Measurements from ENCODE around the gene ACBD6.

Gene ACBD6

GRCh38 chr1:180376253-180376652 is 126.1 kb downstream of the ACBD6 start:
- Histone ChIP-seq H3K27ac (no peak overlapping the region), H3K4me3 (ENCODE audit: low read depth, low read length) (no peak overlapping the region), H3K36me3 (peaks cover 8% of the 10 kb centered on the region), H3K27me3 (ENCODE audit: insufficient read depth, low read depth, severe bottlenecking) (no peaks in the 10 kb centered on the region), H3K9me3 (ENCODE audit: severe bottlenecking) (peaks cover 22% of the 10 kb centered on the region)
- no peak for DNase-seq
- TF ChIP-seq CTCF (IDR thresholded peaks at IDR 0.05; ENCODE audit: low read depth, low read length) = no peak

- TF ChIP-seq CTCF (IDR thresholded peaks at IDR 0.05; ENCODE audit: low read depth, low read length) = no peak
- Histone ChIP-seq H3K27ac (peak overlapping the region; percentile 21), H3K4me3 (ENCODE audit: low read depth, low read length) (no peak overlapping the region), H3K9me3 (ENCODE audit: severe bottlenecking) (peaks cover 8% of the 10 kb centered on the region), H3K27me3 (ENCODE audit: insufficient read depth, low read depth, severe bottlenecking) (no peaks in the 10 kb centered on the region), H3K36me3 (peaks cover 8% of the 10 kb centered on the region)
- peak; percentile 36 for DNase-seq
These were observed 129.6 kb downstream of the ACBD6 start for GRCh38 chr1:180372728-180373127.

DNA sequence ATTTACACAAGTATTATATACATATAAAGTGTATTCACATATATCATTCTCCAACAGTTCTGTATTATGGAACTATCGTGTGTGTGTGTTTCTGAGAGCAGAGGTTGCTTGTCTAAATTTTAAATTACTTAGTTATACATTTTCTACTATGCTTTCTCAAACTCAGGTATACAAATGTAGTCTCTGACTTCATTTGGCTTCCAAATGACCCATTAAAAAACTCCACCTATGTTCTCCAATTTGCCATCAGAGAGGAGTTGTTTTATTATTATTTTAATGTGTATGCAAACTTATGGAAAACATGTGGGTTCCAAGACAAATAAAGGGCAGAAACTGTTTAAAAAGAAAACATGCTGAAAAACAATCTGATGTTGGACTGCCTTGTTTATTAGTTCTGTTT is 131.8 kb downstream of the ACBD6 start:
- Histone ChIP-seq H3K27me3 (ENCODE audit: insufficient read depth, low read depth, severe bottlenecking) (no peaks in the 10 kb centered on the region), H3K9me3 (ENCODE audit: severe bottlenecking) (peaks cover 2% of the 10 kb centered on the region), H3K4me3 (ENCODE audit: low read depth, low read length) (no peak overlapping the region), H3K36me3 (no peaks in the 10 kb centered on the region), H3K27ac (no peak overlapping the region)
- DNase-seq = no peak
- no peak for TF ChIP-seq CTCF (IDR thresholded peaks at IDR 0.05; ENCODE audit: low read depth, low read length)

GRCh38 chr1:180370188-180370587 is 132.2 kb downstream of the ACBD6 start:
- Histone ChIP-seq H3K36me3 (no peaks in the 10 kb centered on the region), H3K27me3 (ENCODE audit: insufficient read depth, low read depth, severe bottlenecking) (no peaks in the 10 kb centered on the region), H3K4me3 (ENCODE audit: low read depth, low read length) (no peak overlapping the region), H3K9me3 (ENCODE audit: severe bottlenecking) (peaks cover 2% of the 10 kb centered on the region), H3K27ac (no peak overlapping the region)
- no peak for DNase-seq
- no peak for TF ChIP-seq CTCF (IDR thresholded peaks at IDR 0.05; ENCODE audit: low read depth, low read length)

GRCh38 chr1:180369061-180369460 is 133.3 kb downstream of the ACBD6 start:
- no peaks in the 10 kb centered on the region for H3K36me3 ChIP-seq
- no peak for DNase-seq
- H3K4me3 ChIP-seq (ENCODE audit: low read depth, low read length) = no peak overlapping the region
- H3K9me3 ChIP-seq (ENCODE audit: severe bottlenecking) = peaks cover 2% of the 10 kb centered on the region
- no peaks in the 10 kb centered on the region for H3K27me3 ChIP-seq (ENCODE audit: insufficient read depth, low read depth, severe bottlenecking)
- H3K27ac ChIP-seq = no peak overlapping the region
- no peak for TF ChIP-seq CTCF (IDR thresholded peaks at IDR 0.05; ENCODE audit: low read depth, low read length)

DNA sequence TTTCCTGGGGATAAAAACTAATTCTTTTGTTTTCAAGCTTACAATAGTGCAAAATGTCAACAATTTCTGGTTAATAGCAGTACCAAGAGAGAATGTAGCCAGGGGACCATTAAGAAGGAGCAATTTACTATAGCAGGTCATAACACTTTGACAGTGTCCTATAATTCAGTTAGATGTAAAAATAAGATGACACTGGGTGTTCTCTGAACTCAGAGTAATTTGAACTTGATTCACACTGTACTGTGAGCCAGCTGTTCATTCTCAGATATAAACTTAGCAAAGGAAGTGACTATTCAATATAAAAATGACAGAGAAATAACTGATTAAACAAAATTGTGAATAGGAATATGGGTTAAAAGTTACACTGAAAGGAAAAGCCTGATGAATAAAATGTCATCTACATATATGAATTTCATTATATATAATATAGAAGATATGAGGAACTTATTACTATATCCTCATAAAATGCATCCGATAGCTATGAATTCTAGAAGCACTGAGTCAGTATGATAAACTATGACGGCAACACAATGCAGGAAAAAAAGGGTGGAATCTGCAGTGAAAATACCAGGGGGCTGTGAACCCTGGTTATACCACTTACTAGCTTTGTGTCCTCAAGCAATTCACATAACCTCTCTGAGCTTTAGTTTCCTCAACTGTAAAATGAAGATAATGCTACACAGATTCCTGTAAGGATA is 135.9 kb downstream of the ACBD6 start:
- no peak for DNase-seq
- Histone ChIP-seq H3K36me3 (no peaks in the 10 kb centered on the region), H3K27me3 (ENCODE audit: insufficient read depth, low read depth, severe bottlenecking) (no peaks in the 10 kb centered on the region), H3K9me3 (ENCODE audit: severe bottlenecking) (peaks cover 2% of the 10 kb centered on the region), H3K4me3 (ENCODE audit: low read depth, low read length) (no peak overlapping the region), H3K27ac (no peak overlapping the region)
- no peak for TF ChIP-seq CTCF (IDR thresholded peaks at IDR 0.05; ENCODE audit: low read depth, low read length)

Measured in WERI-Rb-1 (cell line).